Measurements from ENCODE around the gene FAAP100.

FAAP100 gene

DNA sequence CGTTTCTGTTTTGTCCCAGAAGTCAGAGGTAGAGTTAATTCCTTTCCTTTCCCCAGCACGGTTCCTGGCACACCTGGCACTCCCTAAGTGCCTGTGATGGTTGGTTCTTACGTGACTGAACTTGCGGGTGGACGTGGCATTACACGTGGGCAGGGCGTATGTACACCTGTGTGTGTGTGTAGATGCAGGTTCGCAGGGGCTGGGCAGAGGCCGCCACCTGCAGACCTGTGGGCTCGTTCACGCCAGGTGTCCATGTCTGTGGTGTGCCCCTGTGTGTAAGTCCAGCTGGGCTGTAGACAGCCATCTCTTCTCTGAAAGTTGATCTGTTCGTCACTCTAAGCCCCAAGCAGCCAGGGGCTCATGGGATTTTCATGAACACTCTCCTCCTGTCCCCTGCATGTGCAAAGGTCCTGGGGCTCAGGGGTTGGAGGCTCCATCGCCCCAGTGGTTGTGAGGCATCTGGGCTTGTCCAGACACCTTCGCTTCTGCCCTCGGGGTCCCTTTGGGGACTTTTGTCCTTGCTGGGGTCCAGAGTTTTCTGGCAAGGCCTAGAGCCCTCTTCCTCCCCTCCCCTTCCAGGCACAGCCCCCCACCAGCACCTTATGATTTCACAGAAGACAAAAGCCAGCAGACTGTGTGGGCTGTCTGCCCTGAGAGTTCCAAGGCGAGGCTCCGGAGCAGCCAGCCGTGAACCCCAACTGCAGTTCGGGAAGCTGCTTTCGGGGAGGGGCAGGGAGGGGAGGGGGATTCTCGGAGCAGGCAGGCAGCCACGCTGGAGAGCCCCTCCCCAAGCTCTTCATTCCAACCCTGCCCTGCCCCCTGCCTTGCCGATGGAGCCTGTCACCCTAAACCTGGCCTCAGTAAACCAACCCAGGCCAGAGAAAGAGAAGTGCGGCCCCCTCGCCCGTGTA lies 29.4 kb downstream of the FAAP100 start:
- H3K4me3 ChIP-seq: no peak overlapping the region
- TF ChIP-seq, protein P1, sequence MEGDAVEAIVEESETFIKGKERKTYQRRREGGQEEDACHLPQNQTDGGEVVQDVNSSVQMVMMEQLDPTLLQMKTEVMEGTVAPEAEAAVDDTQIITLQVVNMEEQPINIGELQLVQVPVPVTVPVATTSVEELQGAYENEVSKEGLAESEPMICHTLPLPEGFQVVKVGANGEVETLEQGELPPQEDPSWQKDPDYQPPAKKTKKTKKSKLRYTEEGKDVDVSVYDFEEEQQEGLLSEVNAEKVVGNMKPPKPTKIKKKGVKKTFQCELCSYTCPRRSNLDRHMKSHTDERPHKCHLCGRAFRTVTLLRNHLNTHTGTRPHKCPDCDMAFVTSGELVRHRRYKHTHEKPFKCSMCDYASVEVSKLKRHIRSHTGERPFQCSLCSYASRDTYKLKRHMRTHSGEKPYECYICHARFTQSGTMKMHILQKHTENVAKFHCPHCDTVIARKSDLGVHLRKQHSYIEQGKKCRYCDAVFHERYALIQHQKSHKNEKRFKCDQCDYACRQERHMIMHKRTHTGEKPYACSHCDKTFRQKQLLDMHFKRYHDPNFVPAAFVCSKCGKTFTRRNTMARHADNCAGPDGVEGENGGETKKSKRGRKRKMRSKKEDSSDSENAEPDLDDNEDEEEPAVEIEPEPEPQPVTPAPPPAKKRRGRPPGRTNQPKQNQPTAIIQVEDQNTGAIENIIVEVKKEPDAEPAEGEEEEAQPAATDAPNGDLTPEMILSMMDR (IDR thresholded peaks at IDR 0.05): no peak
- H3K27ac ChIP-seq: no peak overlapping the region
- DNase-seq (ENCODE audit: low spot score): no peak

DNA sequence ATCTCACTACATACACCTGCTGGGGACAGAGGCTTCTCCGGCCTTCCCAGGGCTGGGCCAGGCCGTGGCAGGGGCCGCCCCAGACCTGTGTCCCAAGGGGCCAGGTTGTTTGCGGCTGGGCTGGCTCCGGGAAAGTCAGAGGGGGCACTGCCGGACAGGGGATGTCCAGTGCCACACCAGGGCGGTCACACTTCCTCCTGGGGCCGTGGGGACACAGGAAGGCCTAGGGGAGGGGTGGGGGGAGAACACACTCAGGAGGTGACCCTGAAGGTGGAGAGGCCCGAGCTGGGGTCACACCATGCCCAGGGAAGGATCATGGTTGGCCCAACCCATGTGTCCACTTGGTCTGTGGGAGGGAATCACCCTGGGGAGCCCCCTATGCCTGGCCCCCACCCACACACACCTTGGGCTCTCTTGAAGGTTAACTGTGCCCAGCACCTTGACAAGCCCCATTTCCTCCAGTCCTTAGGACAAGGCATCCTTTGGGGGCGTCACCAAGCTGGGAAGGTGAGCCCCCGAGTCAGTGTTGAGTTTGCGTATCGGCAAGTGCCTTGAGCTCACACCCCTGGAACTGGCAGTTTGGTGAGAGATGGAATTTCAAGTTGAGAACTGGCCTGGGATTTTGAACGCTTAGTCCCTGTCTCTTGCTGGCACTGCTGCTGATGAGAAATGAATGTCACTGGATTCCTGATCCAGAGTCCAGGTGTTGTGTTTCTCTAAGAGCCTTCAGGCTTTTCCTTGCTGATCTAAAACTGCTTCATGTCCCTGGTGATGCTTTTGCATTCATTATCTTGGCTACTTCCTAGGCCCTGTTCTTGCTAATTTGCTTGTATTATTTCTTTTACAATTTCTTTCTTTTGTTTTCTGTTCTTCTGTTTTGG lies 31.9 kb downstream of the FAAP100 start:
- H3K27ac ChIP-seq: no peak overlapping the region

DNA sequence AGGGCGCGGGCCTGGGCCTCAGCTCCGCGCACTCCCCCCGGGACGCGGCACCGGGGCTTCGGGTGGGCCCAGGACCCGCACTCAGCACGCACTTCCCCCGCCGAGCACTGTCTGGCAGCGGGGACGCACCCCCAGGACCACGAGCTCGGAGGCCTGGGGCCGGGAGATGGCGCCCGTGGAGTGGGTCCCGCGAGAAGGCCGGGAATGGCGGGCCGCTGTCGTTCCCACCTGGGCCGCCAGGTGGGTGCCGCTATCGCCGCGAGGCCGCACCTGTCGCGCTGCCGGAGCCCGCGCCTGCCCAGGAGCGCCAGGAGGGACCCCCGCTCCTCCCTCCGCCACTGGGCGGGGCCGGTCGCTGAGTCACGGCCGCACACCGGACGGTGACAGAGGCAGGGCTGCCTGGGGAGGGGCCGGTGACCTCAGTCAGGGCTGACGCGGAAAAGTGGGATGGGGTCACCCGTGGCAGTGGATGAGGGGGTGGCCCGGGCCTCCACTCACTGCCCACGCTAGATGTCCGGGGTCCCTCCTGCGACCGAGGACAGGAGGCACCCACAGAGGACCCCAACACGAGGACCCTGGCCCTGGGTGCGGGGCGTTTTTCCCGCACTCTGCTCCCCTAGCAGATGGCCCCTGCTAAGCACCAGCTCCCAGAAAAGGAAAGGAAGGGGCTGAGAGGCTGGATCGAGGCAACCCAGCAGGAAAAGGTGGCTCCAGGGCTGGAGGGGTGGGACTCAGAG lies 32.7 kb downstream of the FAAP100 start:
- TF ChIP-seq, protein P1 (IDR thresholded peaks at IDR 0.05): peak; percentile 27
- H3K4me3 ChIP-seq: peak overlapping the region; percentile 97
- H3K27ac ChIP-seq: peak overlapping the region in 1 of 2 donors; percentile 99
- no peak for DNase-seq (ENCODE audit: low spot score)

More for the DNA sequence above, 31.9 kb downstream of the FAAP100 start:
- TF ChIP-seq, protein P1 (IDR thresholded peaks at IDR 0.05): no peak
- H3K4me3 ChIP-seq: no peak overlapping the region
- DNase-seq (ENCODE audit: low spot score): no peak

DNA sequence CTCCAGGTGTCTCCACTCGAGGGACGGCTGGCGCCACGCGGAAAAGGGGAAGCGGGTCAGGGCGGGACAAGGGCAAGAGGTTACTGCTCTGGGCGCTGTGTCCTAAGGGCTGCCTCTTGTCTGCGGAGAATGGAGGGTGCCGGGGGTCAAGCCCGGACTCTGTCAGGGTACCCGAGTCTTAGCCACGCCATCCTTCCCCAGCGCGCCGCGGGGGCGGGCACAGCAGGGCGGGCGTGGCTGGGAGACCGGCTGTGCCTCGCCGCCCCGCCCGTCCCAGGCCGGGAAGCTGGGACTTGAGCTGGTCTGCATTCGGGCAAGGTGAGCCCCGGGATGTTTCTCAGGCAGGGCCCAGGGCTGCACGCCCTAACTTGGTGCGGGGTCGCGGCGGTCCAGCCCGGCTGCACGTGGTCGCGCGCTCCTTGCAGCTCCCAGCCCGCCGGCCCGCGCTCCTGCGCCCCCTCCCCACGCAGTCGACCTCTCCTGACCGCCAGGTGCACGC lies 33.3 kb downstream of the FAAP100 start:
- H3K4me3 ChIP-seq: peak overlapping the region; percentile 97
- peak overlapping the region; percentile 99 for H3K27ac ChIP-seq
- no peak for DNase-seq (ENCODE audit: low spot score)
- TF ChIP-seq, protein P1 (IDR thresholded peaks at IDR 0.05): no peak

DNA sequence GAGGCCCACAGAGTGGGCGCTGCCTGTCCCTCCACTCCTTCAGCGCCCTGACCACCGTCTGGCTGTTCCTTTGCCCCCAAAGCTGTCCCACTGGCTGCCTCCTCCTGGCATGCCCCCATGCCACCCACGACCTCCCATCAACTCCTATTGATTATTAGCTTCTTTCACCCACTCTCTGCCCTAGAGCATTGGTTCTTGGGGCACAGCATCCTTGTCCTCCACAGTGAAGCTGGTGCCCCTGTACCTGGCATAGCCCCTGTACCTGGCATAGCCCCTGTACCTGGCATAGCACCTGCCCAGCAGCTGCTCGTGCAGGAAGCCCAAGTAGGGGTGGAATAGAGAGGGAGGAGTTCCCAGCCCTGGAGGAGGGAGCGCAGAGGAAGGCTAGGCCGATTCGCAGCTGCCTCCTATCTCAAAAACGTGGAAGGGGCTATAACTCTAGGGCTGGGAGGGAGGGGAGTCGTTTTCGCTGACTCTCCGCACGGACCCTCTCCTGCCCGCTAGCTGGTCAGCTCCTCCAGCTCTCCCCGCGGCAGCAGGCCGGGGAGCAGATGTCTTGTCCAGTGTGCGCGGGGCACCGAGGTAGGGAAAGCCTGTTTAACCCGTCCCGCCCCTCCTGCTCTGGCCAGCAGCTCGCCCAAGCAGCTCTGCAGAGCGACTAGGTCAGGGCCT lies 33.9 kb downstream of the FAAP100 start:
- DNase-seq (ENCODE audit: low spot score): no peak
- peak overlapping the region; percentile 99 for H3K27ac ChIP-seq
- TF ChIP-seq, protein P1 (IDR thresholded peaks at IDR 0.05): no peak
- peak overlapping the region; percentile 97 for H3K4me3 ChIP-seq

All from coronary artery (tissue), 2 donors.